Gastroesophageal sphincter (tissue), 3 donors: ENCODE data around the gene CELF2.

Experiments
- CTCF ChIP-seq, 4 experiments: fragments of 200-600 bp in 2 of 4; fragments of 450-650 bp in 2 of 4; sonication (generic) in 1 of 4; IDR thresholded peaks; one replicate each; pipeline ENCODE4 v1.5.1; 2017 to 2019; ENCODE audit warnings: antibody characterized with exemption in 4 of 4, mild to moderate bottlenecking in 2 of 4, moderate library complexity in 2 of 4
- POLR2AphosphoS5 ChIP-seq: sonication (generic); formaldehyde crosslinking; IDR thresholded peaks from one replicate; pipeline ENCODE4 v1.6.1; 2017; ENCODE audit warnings: antibody characterized with exemption

- TF ChIP-seq POLR2AphosphoS5 = no peak
- no peak for TF ChIP-seq CTCF (IDR thresholded peaks at IDR 0.05)
These were observed 172.1 kb downstream of the CELF2 start for GRCh38 chr10:11189582-11190376.
